Lower lobe of right lung (tissue), 2 donors: ENCODE results near the gene FAR1. TPM values are rescaled to one million over a fixed set of nuclear protein-coding genes. Genes with fewer than 3 reads are reported as not detected.
A peak's percentile ranks its signal among the peaks of the same experiment; 100 is the strongest.

ENCODE experiments used
- ATAC-seq, 2 donors: fragments of 200-7000 bp; cut with Tn5 transposase; one replicate each; pipeline ENCODE4 v1.9.1; 2020 to 2022; ENCODE audit warnings: mild to moderate bottlenecking in 2 of 2, moderate library complexity in 2 of 2
- DNase-seq: peaks from one replicate; pipeline ENCODE4 v3.0.0-alpha.2; 2020
- H3K27ac ChIP-seq: fragments of 200-600 bp; one replicate; pipeline ENCODE4 v1.8.0; 2022
- H3K27me3 ChIP-seq: fragments of 200-600 bp; one replicate; pipeline ENCODE4 v1.8.0; 2022; ENCODE audit warnings: low read depth
- H3K36me3 ChIP-seq: fragments of 200-600 bp; one replicate; pipeline ENCODE4 v1.8.0; 2022; ENCODE audit warnings: mild to moderate bottlenecking
- H3K4me1 ChIP-seq: fragments of 200-600 bp; one replicate; pipeline ENCODE4 v1.8.0; 2022
- H3K4me3 ChIP-seq: fragments of 200-600 bp; one replicate; pipeline ENCODE4 v1.8.0; 2022; ENCODE audit warnings: mild to moderate bottlenecking
- H3K9me3 ChIP-seq: fragments of 200-600 bp; one replicate; pipeline ENCODE4 v1.8.0; 2022
- CTCF ChIP-seq: fragments of 200-600 bp; IDR thresholded peaks from one replicate; pipeline ENCODE4 v1.8.0; 2022; ENCODE audit warnings: antibody characterized with exemption, mild to moderate bottlenecking
- intact Hi-C: fragments of 100-400 bp; cut with DNase I; formaldehyde crosslinking; loops from one replicate; pipeline ENCODE4 v1.11.0; 2022
- total RNA-seq: library from RNA; stranded (reverse); fragmentation: NEBNext Ultra II Directional; extraction: Animal tissue kit (Norgen Biotek cat#: 25700); gene quantifications from one replicate; pipeline ENCODE4 v1.2.1, GENCODE V29; 2021
- donor health status: DM: no; HTN: yes; CAD: no; lungs with severe emphysema.

Gene FAR1
- total RNA-seq, 1 donor from 2014 or later: 65.3 TPM

- Histone ChIP-seq H3K4me1 (peaks cover 31% of the 10 kb centered on the region), H3K36me3 (no peaks in the 10 kb centered on the region), H3K4me3 (no peak overlapping the region), H3K27ac (no peak overlapping the region), H3K9me3 (no peaks in the 10 kb centered on the region), H3K27me3 (no peaks in the 10 kb centered on the region)
- intact Hi-C loops: no loop called here
- no peak for TF ChIP-seq CTCF
- no peak for ATAC-seq
- no peak for DNase-seq
Observed at GRCh38 chr11:13682212-13682611, 13.7 kb downstream of the FAR1 start.

- peaks cover 25% of the 10 kb centered on the region for H3K4me1 ChIP-seq
- H3K9me3 ChIP-seq: no peaks in the 10 kb centered on the region
- TF ChIP-seq CTCF: no peak
- ATAC-seq (no peak), DNase-seq (no peak)
- no peaks in the 10 kb centered on the region for H3K36me3 ChIP-seq
- H3K27ac ChIP-seq: no peak overlapping the region
- no peak overlapping the region for H3K4me3 ChIP-seq
- intact Hi-C loops: no loop called here
- no peaks in the 10 kb centered on the region for H3K27me3 ChIP-seq
Observed at GRCh38 chr11:13685461-13686108, 17.1 kb downstream of the FAR1 start.

GRCh38 chr11:13686776-13687175, 18.3 kb downstream of the FAR1 start:
- Histone ChIP-seq H3K36me3 (no peaks in the 10 kb centered on the region), H3K4me1 (peaks cover 16% of the 10 kb centered on the region), H3K27me3 (no peaks in the 10 kb centered on the region), H3K4me3 (no peak overlapping the region), H3K27ac (no peak overlapping the region), H3K9me3 (no peaks in the 10 kb centered on the region)
- ATAC-seq: no peak
- DNase-seq: no peak
- TF ChIP-seq CTCF: no peak
- intact Hi-C loops: no loop called here

- H3K27me3 ChIP-seq: no peaks in the 10 kb centered on the region
- H3K4me3 ChIP-seq: no peak overlapping the region
- DNase-seq (no peak), ATAC-seq (no peak)
- no peak for TF ChIP-seq CTCF
- intact Hi-C loops: no loop called here
- no peak overlapping the region for H3K27ac ChIP-seq
- peaks cover 13% of the 10 kb centered on the region for H3K4me1 ChIP-seq
- no peaks in the 10 kb centered on the region for H3K9me3 ChIP-seq
- H3K36me3 ChIP-seq: no peaks in the 10 kb centered on the region
Observed at GRCh38 chr11:13687271-13687670, 18.8 kb downstream of the FAR1 start.

GRCh38 chr11:13691286-13691899, 22.9 kb downstream of the FAR1 start:
- intact Hi-C loops: no loop called here
- peak in 1 of 2 donors; percentile 28 for ATAC-seq
- no peak overlapping the region for H3K27ac ChIP-seq

More at GRCh38 chr11:13691286-13691899, 22.9 kb downstream of the FAR1 start:
- no peak for DNase-seq
- peaks cover 16% of the 10 kb centered on the region for H3K36me3 ChIP-seq
- no peak overlapping the region for H3K4me3 ChIP-seq
- H3K27me3 ChIP-seq: no peaks in the 10 kb centered on the region
- H3K4me1 ChIP-seq: no peaks in the 10 kb centered on the region
- H3K9me3 ChIP-seq: no peaks in the 10 kb centered on the region
- no peak for TF ChIP-seq CTCF
